ENCODE data around the gene IMPACT.

DNA sequence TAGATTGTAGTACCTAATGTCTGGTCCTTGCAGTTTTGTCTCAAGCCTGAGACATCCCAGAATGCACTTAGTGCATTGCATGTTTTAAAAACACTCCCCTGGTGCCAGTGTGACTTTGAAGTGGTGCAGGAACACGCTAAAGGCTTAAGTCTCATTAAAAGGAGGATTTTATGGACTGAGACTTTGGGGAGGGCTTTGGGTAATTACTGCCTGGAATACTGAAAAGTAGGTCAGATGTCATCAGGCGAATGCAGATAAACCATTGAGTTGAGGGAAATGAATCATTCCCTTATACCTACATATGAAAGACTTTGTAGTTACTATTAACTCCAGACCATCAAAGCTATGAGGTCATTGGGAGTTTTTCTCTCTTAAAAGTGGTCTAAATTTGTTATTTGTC, 25.9 kb upstream of the IMPACT start:
- TF ChIP-seq SUZ12 (IDR thresholded peaks at IDR 0.05; ENCODE audit: extremely low read depth, insufficient read depth, insufficient read length) = no peak
- no peak for TF ChIP-seq ZNF274 (IDR thresholded peaks at IDR 0.05; ENCODE audit: low read depth, low read length)
